ENCODE measurements around the gene NT5DC2. TPM values are rescaled to one million over a fixed set of nuclear protein-coding genes. Genes with fewer than 3 reads are reported as not detected.

NT5DC2 gene
- total and polyA plus RNA-seq, 2 of the 8 experiments (the other 6 are each of a cell fraction or from before 2014, with no cell fraction given), result 331 to 477 TPM

- H3K27me3 ChIP-seq (replicated peaks in 1 of 4; ENCODE audit: control insufficient read depth in 3 of 4, extremely low read depth in 1 of 4, insufficient read depth in 3 of 4, low read length in 3 of 4), result no peaks in the 10 kb centered on the region
- H3K79me1 ChIP-seq (ENCODE audit: low read depth, low read length), result peaks cover 13% of the 10 kb centered on the region
- DNase-seq (ENCODE audit: low read depth in 1 of 2, low spot score in 2 of 2) (no peak), FAIRE-seq (no peak)
- no peak overlapping the region for H2AK5ac ChIP-seq (ENCODE audit: low read depth, low read length)
- 95% methylated on average over 33 of the region's 34 CpGs; no CpG with 5 or more reads in 1 of the 2 experiments for WGBS, 2 experiments (ENCODE audit: extremely low coverage in 1 of 2, insufficient coverage in 1 of 2, insufficient read length in 1 of 2, insufficient replicate concordance in 2 of 2, low coverage in 1 of 2, low lambda C conversion rate in 2 of 2, missing lambda C conversion rate in 1 of 2)
- H4K5ac ChIP-seq (ENCODE audit: insufficient read length, low read depth, low read length), result no peak overlapping the region
- no peak overlapping the region for H4K8ac ChIP-seq (ENCODE audit: extremely low read depth, insufficient read depth, low read length)
- H2BK120ac ChIP-seq (replicated peaks; ENCODE audit: low read depth, low read length), result no peak overlapping the region
- H3K9me3 ChIP-seq (ENCODE audit: insufficient read depth in 2 of 2, low read depth in 1 of 2, low read length in 1 of 2), result no peaks in the 10 kb centered on the region
- no peaks in the 10 kb centered on the region for H3K4me1 ChIP-seq (replicated peaks in 1 of 4; ENCODE audit: control insufficient read depth in 3 of 4, insufficient read depth in 4 of 4, low read length in 3 of 4)
- no peak overlapping the region for H2BK5ac ChIP-seq (ENCODE audit: low read depth, low read length)
- H3K9ac ChIP-seq (replicated peaks in 1 of 4; ENCODE audit: extremely low read depth in 1 of 4, low read depth in 3 of 4, low read length in 3 of 4), result no peak overlapping the region
- no peak overlapping the region for H2BK12ac ChIP-seq (ENCODE audit: low read depth, low read length)
- H3K4me2 ChIP-seq (ENCODE audit: insufficient read depth in 1 of 2, low read depth in 2 of 2, low read length in 2 of 2), result no peak overlapping the region
- no peak overlapping the region for H4K91ac ChIP-seq (replicated peaks; ENCODE audit: insufficient read length, low read length)
- CTCF ChIA-PET (ENCODE audit: partially characterized antibody), result no interaction called here
- H3K56ac ChIP-seq (replicated peaks; ENCODE audit: insufficient read length, low read depth, low read length), result no peak overlapping the region
- H3K14ac ChIP-seq (ENCODE audit: insufficient read length), result no peak overlapping the region
- no peak overlapping the region for H3K4ac ChIP-seq (replicated peaks; ENCODE audit: insufficient read length, low read depth, low read length)
- POLR2A ChIA-PET (ENCODE audit: partially characterized antibody), result interaction anchor here (0.8 to 3.5 kb wide), 6 partner anchors 8 to 57 kb away, joined by 3 to 16 read pairs (median 10); partner anchors contain the start of gene UQCC5
- H3K23ac ChIP-seq (ENCODE audit: insufficient read length), result no peak overlapping the region
- no peak overlapping the region for H2AFZ ChIP-seq (ENCODE audit: low read length)
- H3K27ac ChIP-seq (ENCODE audit: low read depth, low read length), result no peak overlapping the region
- H3K4me3 ChIP-seq (ENCODE audit: extremely low read depth in 1 of 4, insufficient read depth in 2 of 4, low read depth in 3 of 4, low read length in 4 of 4), result no peak overlapping the region
- H3K79me2 ChIP-seq (ENCODE audit: control insufficient read depth in 1 of 2, insufficient read depth in 2 of 2, low read length in 2 of 2), result peaks cover 0 to 5% of the 10 kb centered on the region in 2 experiments; a peak in 1 of 4 replicates
- no peak overlapping the region for H2BK15ac ChIP-seq (ENCODE audit: low read length)
- H2BK20ac ChIP-seq (ENCODE audit: low read length), result no peak overlapping the region
- H4K20me1 ChIP-seq (replicated peaks in 1 of 2; ENCODE audit: control insufficient read depth in 1 of 2, insufficient read depth in 2 of 2, low read length in 2 of 2), result peaks cover 7 to 36% of the 10 kb centered on the region in 2 experiments
- H3K23me2 ChIP-seq (ENCODE audit: low read depth, low read length), result no peaks in the 10 kb centered on the region
- no peak overlapping the region for H3K18ac ChIP-seq (ENCODE audit: extremely low read depth, low read length)
- H3K36me3 ChIP-seq (ENCODE audit: control insufficient read depth in 2 of 4, insufficient read depth in 4 of 4, low read length in 3 of 4), result peaks cover 27 to 65% (median 42%) of the 10 kb centered on the region in 4 experiments
- TF ChIP-seq HDAC2 (IDR thresholded peaks at IDR 0.05; ENCODE audit: borderline replicate concordance in 1 of 2, low read depth in 2 of 2, low read length in 2 of 2) (no peak), SAP30 (IDR thresholded peaks at IDR 0.05; ENCODE audit: insufficient read depth, insufficient replicate concordance, low read length) (no peak), KDM5A (IDR thresholded peaks at IDR 0.05; ENCODE audit: low read length) (no peak), POLR2AphosphoS5 (IDR thresholded peaks at IDR 0.05; ENCODE audit: low read depth, low read length) (no peak)
Measured at GRCh38 chr3:52524752-52525679, 8.6 kb downstream of the NT5DC2 start.
